Mammary epithelial cell (primary cell): ENCODE data around the gene ADGB.

Experiments
- EZH2 ChIP-seq: IDR thresholded peaks from 2 replicates; pipeline ENCODE4 v1.6.1; 2012; ENCODE audit warnings: low read length, inconsistent platforms, borderline replicate concordance
- TF ChIP-seq, protein P1 (sequence below), 2 donors: IDR thresholded peaks in 1 of 2; conservative IDR thresholded peaks in 1 of 2; 2 replicates each; pipeline ENCODE4 v1.5.1; 2011 to 2012; ENCODE audit warnings: inconsistent platforms in 2 of 2, low read length in 2 of 2, mild to moderate bottlenecking in 2 of 2, control low read depth in 1 of 2, low read depth in 1 of 2; ENCODE audit not compliant: insufficient read depth in 1 of 2; ENCODE audit errors: extremely low read depth in 1 of 2

DNA sequence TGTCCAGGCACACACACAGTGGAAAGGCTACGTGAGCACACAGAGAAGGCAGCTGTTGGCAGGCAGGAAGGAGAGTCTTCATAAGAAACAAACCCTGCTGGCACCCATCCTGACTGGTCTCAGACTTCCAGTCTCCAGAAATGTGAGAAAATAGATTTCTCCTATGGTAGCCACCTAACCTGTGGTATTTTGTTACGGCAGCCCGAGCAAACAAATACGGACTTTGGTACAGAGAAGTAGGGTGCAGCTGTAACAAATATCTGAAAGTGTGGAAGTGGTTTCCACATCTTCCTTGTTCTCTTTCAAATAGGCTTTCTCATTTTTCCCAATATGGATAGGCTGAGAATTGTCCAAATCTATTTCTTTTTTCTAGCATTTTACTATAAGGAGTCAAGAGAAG lies 94.6 kb downstream of the ADGB start:
- TF ChIP-seq, protein P1, sequence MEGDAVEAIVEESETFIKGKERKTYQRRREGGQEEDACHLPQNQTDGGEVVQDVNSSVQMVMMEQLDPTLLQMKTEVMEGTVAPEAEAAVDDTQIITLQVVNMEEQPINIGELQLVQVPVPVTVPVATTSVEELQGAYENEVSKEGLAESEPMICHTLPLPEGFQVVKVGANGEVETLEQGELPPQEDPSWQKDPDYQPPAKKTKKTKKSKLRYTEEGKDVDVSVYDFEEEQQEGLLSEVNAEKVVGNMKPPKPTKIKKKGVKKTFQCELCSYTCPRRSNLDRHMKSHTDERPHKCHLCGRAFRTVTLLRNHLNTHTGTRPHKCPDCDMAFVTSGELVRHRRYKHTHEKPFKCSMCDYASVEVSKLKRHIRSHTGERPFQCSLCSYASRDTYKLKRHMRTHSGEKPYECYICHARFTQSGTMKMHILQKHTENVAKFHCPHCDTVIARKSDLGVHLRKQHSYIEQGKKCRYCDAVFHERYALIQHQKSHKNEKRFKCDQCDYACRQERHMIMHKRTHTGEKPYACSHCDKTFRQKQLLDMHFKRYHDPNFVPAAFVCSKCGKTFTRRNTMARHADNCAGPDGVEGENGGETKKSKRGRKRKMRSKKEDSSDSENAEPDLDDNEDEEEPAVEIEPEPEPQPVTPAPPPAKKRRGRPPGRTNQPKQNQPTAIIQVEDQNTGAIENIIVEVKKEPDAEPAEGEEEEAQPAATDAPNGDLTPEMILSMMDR (conservative IDR thresholded peaks at IDR 0.05 in 1 of 2, IDR thresholded peaks at IDR 0.05 in 1 of 2; ENCODE audit: extremely low read depth in 1 of 2, insufficient read depth in 1 of 2, low read depth in 1 of 2, low read length in 2 of 2) = no peak
- no peak for TF ChIP-seq EZH2
